ENCODE results near the gene PRR15L.

GRCh38 chr17:47907932-47908562, 49.6 kb downstream of the PRR15L start:
- TF ChIP-seq CTCF (IDR thresholded peaks at IDR 0.05) (no peak), POLR2A (IDR thresholded peaks at IDR 0.05) (no peak)

Measured in heart left ventricle (tissue), 13 donors.